Neural progenitor cell (in vitro differentiated cells): ENCODE data around the gene KCNJ10. TPM values are rescaled to one million over a fixed set of nuclear protein-coding genes. Genes with fewer than 3 reads are reported as not detected.
A peak's percentile ranks its signal among the peaks of the same experiment; 100 is the strongest.

ENCODE experiments used
- DNase-seq: peaks from one replicate; pipeline ENCODE4 v3.0.0-alpha.2; 2016; ENCODE audit warnings: low spot score
- H2AFZ ChIP-seq: fragments of 200-600 bp; sonication (generic); replicated peaks from 2 replicates; pipeline ENCODE4 v1.6.1; 2016; ENCODE audit warnings: antibody characterized with exemption
- H3F3A ChIP-seq: fragments of 200-600 bp; sonication (generic); 2 replicates; pipeline ENCODE4 v1.6.1; 2016; ENCODE audit warnings: antibody characterized with exemption, low read depth
- H3K27ac ChIP-seq: fragments of 200-600 bp; sonication (generic); 2 replicates; pipeline ENCODE4 v1.5.1; 2016; ENCODE audit warnings: mild to moderate bottlenecking
- H3K27me3 ChIP-seq: fragments of 200-600 bp; sonication (generic); 2 replicates; pipeline ENCODE4 v1.6.1; 2016; ENCODE audit warnings: mild to moderate bottlenecking, moderate library complexity
- H3K36me3 ChIP-seq: fragments of 200-600 bp; sonication (generic); 2 replicates; pipeline ENCODE4 v1.5.1; 2016
- H3K4me1 ChIP-seq: fragments of 200-600 bp; sonication (generic); 2 replicates; pipeline ENCODE4 v1.6.1; 2016; ENCODE audit warnings: mixed run types
- H3K4me2 ChIP-seq: fragments of 200-600 bp; sonication (generic); 2 replicates; pipeline ENCODE4 v1.6.1; 2016
- H3K4me3 ChIP-seq: fragments of 200-600 bp; sonication (generic); 2 replicates; pipeline ENCODE4 v1.5.1; 2016
- H3K79me2 ChIP-seq: fragments of 200-600 bp; sonication (generic); 2 replicates; pipeline ENCODE4 v1.6.1; 2016; ENCODE audit warnings: low read depth
- H3K9ac ChIP-seq: fragments of 200-600 bp; sonication (generic); 2 replicates; pipeline ENCODE4 v1.6.1; 2016
- H3K9me3 ChIP-seq: fragments of 200-600 bp; sonication (generic); 2 replicates; pipeline ENCODE4 v1.5.1; 2016; ENCODE audit warnings: low read depth
- H4K20me1 ChIP-seq: fragments of 200-600 bp; sonication (generic); 2 replicates; pipeline ENCODE4 v1.6.1; 2016; ENCODE audit warnings: low read depth
- H3K27ac Mint-ChIP-seq: 3 replicates; pipeline ENCODE4 v1.8.0; 2021; ENCODE audit warnings: mixed read lengths
- H3K27me3 Mint-ChIP-seq: 2 replicates; pipeline ENCODE4 v1.8.0; 2022; ENCODE audit warnings: low read depth, mild to moderate bottlenecking, inconsistent platforms, moderate library complexity, mixed read lengths; ENCODE audit not compliant: insufficient read depth
- H3K36me3 Mint-ChIP-seq: 3 replicates; pipeline ENCODE4 v1.8.0; 2021; ENCODE audit warnings: mixed read lengths
- H3K4me1 Mint-ChIP-seq: 3 replicates; pipeline ENCODE4 v1.8.0; 2021; ENCODE audit warnings: mixed read lengths
- H3K4me3 Mint-ChIP-seq: 3 replicates; pipeline ENCODE4 v1.8.0; 2021; ENCODE audit warnings: mild to moderate bottlenecking, moderate library complexity, mixed read lengths
- H3K9me3 Mint-ChIP-seq: 3 replicates; pipeline ENCODE4 v1.8.0; 2020; ENCODE audit warnings: mixed read lengths
- EZH2 ChIP-seq: fragments of 200-600 bp; sonication (generic); IDR thresholded peaks from 2 replicates; pipeline ENCODE4 v1.6.1; 2017; ENCODE audit warnings: antibody characterized with exemption, mild to moderate bottlenecking, moderate library complexity
- EZH2phosphoT487 ChIP-seq: fragments of 200-600 bp; sonication (generic); IDR thresholded peaks from 2 replicates; pipeline ENCODE4 v1.6.1; 2017; ENCODE audit warnings: antibody characterized with exemption
- total RNA-seq: library from RNA; depleted of rRNA; stranded (reverse); fragments of >200 nt; gene quantifications from 2 replicates; pipeline ENCODE4 v1.2.3, GENCODE V29; 2015; ENCODE audit warnings: low replicate concordance
- TF ChIP-seq, protein P1 (sequence below): fragments of 200-600 bp; sonication (generic); IDR thresholded peaks from 2 replicates; pipeline ENCODE4 v1.5.1; 2017; ENCODE audit warnings: antibody characterized with exemption, mild to moderate bottlenecking

Gene KCNJ10
- total RNA-seq, 1 donor from 2014 or later: not detected

DNA sequence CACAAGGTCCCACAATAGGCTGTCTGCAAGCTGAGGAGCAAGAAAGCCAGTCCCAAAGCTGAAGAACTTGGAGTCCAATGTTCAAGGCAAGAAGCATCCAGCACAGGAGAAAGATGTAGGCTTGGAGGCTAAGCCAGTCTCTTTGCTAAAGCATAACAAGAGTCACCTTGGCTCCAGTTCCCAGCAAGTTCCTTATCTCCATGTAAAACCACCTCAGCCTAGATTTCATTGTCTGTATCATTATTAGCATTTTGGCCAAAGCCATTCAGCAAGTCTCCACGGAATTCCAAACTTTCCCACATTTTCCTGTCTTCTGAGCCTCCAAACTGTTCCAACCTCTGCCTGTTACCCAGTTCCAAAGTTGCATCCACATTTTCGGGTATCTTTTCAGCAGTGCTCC is 75.1 kb downstream of the KCNJ10 start:
- no peaks in the 10 kb centered on the region for H3K9me3 Mint-ChIP-seq
- H3K36me3 Mint-ChIP-seq: no peaks in the 10 kb centered on the region
- Histone ChIP-seq H3K9me3 (no peaks in the 10 kb centered on the region), H3K36me3 (no peaks in the 10 kb centered on the region), H3K9ac (no peak overlapping the region), H3K79me2 (no peaks in the 10 kb centered on the region), H3K4me2 (no peak overlapping the region), H3K4me1 (no peaks in the 10 kb centered on the region), H3K4me3 (no peak overlapping the region), H3F3A (peaks cover 9% of the 10 kb centered on the region), H3K27me3 (no peaks in the 10 kb centered on the region), H4K20me1 (no peaks in the 10 kb centered on the region), H2AFZ (no peak overlapping the region), H3K27ac (no peak overlapping the region)
- H3K4me1 Mint-ChIP-seq: no peaks in the 10 kb centered on the region
- peaks cover 3% of the 10 kb centered on the region for H3K27me3 Mint-ChIP-seq
- no peak for DNase-seq
- H3K4me3 Mint-ChIP-seq: no peak overlapping the region
- no peak overlapping the region for H3K27ac Mint-ChIP-seq
- no peak for TF ChIP-seq EZH2phosphoT487
- TF ChIP-seq, protein P1, sequence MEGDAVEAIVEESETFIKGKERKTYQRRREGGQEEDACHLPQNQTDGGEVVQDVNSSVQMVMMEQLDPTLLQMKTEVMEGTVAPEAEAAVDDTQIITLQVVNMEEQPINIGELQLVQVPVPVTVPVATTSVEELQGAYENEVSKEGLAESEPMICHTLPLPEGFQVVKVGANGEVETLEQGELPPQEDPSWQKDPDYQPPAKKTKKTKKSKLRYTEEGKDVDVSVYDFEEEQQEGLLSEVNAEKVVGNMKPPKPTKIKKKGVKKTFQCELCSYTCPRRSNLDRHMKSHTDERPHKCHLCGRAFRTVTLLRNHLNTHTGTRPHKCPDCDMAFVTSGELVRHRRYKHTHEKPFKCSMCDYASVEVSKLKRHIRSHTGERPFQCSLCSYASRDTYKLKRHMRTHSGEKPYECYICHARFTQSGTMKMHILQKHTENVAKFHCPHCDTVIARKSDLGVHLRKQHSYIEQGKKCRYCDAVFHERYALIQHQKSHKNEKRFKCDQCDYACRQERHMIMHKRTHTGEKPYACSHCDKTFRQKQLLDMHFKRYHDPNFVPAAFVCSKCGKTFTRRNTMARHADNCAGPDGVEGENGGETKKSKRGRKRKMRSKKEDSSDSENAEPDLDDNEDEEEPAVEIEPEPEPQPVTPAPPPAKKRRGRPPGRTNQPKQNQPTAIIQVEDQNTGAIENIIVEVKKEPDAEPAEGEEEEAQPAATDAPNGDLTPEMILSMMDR: no peak
- no peak for TF ChIP-seq EZH2

GRCh38 chr1:159993911-159994310 is 76.0 kb downstream of the KCNJ10 start:
- DNase-seq: no peak
- H2AFZ ChIP-seq: no peak overlapping the region
- peaks cover 3% of the 10 kb centered on the region for H3K27me3 Mint-ChIP-seq
- TF ChIP-seq EZH2phosphoT487 (no peak), EZH2 (no peak)
- TF ChIP-seq, protein P1: no peak
- no peaks in the 10 kb centered on the region for H3K9me3 Mint-ChIP-seq
- H3K4me3 Mint-ChIP-seq: no peak overlapping the region
- H3K4me3 ChIP-seq: no peak overlapping the region
- no peak overlapping the region for H3K4me2 ChIP-seq
- no peaks in the 10 kb centered on the region for H3K27me3 ChIP-seq
- H3F3A ChIP-seq: peaks cover 9% of the 10 kb centered on the region
- no peaks in the 10 kb centered on the region for H3K4me1 Mint-ChIP-seq
- H3K27ac ChIP-seq: no peak overlapping the region
- H3K9me3 ChIP-seq: no peaks in the 10 kb centered on the region
- no peak overlapping the region for H3K27ac Mint-ChIP-seq
- H3K36me3 ChIP-seq: no peaks in the 10 kb centered on the region
- H3K4me1 ChIP-seq: no peaks in the 10 kb centered on the region
- H3K9ac ChIP-seq: no peak overlapping the region
- H4K20me1 ChIP-seq: no peaks in the 10 kb centered on the region
- H3K79me2 ChIP-seq: no peaks in the 10 kb centered on the region
- no peaks in the 10 kb centered on the region for H3K36me3 Mint-ChIP-seq

DNA sequence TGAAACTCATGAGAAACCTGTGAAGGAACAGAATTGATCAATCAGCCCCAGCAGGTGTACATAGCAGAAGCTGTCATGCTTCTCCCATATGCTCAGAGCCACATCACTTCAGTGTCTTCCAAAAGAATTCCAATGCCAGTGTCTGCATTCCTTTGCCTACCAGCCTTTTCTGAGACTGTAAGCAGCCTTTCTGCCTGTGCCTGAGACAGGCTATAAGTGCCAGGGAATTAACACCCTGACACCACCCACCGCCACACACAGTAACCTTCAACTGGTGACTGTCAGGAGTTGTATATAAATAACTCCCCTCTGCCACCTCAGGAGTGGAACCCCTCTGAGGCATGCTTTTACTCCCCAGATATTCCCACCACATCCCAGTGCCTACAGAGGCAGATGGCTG is 77.8 kb downstream of the KCNJ10 start:
- no peak overlapping the region for H3K27ac ChIP-seq
- H3K4me2 ChIP-seq: no peak overlapping the region
- no peaks in the 10 kb centered on the region for H3K9me3 Mint-ChIP-seq
- H3K4me1 ChIP-seq: no peaks in the 10 kb centered on the region
- TF ChIP-seq EZH2 (no peak), EZH2phosphoT487 (no peak)
- TF ChIP-seq, protein P1: no peak
- H2AFZ ChIP-seq: no peak overlapping the region
- H3K9ac ChIP-seq: no peak overlapping the region
- H3K27me3 Mint-ChIP-seq: peaks cover 3% of the 10 kb centered on the region
- H3K27ac Mint-ChIP-seq: no peak overlapping the region
- H3K36me3 ChIP-seq: no peaks in the 10 kb centered on the region
- no peaks in the 10 kb centered on the region for H3K9me3 ChIP-seq
- H3K4me3 Mint-ChIP-seq: no peak overlapping the region
- H3K4me1 Mint-ChIP-seq: no peaks in the 10 kb centered on the region
- H3K36me3 Mint-ChIP-seq: no peaks in the 10 kb centered on the region
- H4K20me1 ChIP-seq: no peaks in the 10 kb centered on the region
- no peaks in the 10 kb centered on the region for H3K27me3 ChIP-seq
- no peak overlapping the region for H3K4me3 ChIP-seq
- DNase-seq: peak; percentile 37
- H3F3A ChIP-seq: peaks cover 9% of the 10 kb centered on the region
- H3K79me2 ChIP-seq: no peaks in the 10 kb centered on the region
